ENCODE data around the gene TIMD4.
"Not testable (repeated sequence)": the region's sequence is repeated elsewhere in the genome, so short reads cannot be mapped to it uniquely, and the experiment has no call there.

TIMD4 gene

DNA sequence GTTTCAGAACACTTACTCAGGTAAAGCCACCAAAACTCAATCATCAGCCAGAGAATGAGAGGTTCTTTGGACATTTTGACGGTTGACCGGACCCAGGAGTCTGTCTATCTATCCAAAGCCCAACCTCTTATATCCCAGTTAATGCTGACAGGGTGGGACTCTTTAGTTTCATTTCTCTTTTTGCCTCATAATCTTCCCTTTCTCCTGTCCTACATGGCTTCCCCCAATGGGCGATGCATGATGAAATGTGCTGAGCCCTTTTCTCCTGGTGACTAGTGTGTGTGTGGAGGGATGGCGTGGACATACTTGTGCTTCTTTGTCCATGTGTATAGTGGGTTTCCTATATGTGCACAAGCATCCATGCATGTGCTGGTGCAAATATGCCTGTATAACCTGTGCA lies at the start of gene TIMD4:
Gene TIMD4, minus strand, starts transcription at position 102 of the 400 bp plus-strand sequence. Its CDS starts 28 bp downstream, at position 74.
- DNase-seq (ENCODE audit: low read depth in 2 of 2, low spot score in 1 of 2), result no peak

DNA sequence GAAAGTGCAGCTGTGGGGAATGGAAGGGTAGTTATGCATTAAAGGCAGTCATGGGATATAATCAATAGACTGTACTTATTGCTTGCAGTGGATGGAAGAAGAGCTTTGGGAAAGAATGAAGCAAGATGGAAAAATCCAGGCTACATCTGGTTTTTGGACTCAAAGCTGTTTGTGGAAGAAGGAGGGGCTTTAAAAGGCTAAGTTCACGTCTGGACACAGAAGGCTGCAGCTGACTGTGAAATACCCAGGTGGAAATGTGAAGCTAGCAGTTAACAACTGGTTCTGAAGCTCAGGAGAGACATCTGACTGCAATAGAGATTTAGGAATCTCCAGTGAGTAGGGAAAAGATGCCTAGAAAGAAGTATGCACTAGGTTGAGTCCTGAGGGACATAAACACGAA lies 43.2 kb upstream of the TIMD4 start:
- DNase-seq (ENCODE audit: low read depth in 2 of 2, low spot score in 1 of 2), result no peak

DNA sequence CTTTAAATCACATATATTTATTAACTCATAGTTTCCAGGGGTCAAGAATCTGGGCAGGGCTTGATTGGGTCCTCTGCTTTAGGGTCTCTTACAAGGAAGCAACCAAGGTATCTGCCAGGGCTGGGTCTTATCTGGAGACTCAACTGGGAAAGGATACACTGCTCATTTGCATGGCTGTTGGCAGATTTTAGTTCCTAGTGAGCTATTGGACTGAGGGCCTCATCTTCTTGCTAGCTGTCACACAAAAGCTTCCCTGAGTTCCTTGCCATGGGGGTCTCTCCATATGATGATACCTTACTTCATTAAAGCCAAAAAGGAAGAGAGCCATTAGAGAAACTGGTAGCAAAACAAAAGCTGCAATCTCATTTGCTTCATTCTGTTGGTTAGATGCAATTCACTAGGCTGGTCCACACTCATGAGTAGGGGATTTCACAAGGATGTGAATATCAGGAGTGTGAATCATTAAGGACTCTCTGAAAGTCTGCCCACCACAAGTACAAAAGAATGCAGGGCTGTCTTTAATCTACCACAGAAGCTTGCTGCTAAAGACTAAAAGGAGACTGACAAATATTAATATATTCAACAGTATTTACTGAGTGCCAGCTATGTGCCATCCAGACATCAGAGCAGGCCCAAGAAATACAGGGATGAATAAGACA lies 42.0 kb upstream of the TIMD4 start:
- DNase-seq (ENCODE audit: low read depth in 2 of 2, low spot score in 1 of 2), result no peak

DNA sequence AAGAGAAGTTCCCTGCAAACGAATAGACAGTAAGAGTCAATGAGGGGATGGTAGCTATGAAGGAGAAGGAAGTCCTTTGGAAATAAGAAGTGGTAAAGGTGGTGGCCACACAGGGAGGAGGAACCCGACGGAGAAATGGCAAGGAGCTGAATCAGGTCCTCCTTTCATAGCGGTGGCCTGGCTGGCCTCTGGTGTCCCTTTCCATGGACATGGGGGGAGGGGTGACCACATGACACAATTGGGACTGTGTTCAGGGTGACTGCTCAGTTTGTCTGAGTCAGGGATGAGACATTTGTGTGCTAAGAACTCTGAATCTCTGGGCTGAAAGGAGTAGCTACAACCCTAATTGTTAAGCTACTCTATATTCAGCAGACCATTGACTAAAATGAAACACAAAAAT lies 28.7 kb upstream of the TIMD4 start:
- no peak for DNase-seq (ENCODE audit: low read depth in 2 of 2, low spot score in 1 of 2)

DNA sequence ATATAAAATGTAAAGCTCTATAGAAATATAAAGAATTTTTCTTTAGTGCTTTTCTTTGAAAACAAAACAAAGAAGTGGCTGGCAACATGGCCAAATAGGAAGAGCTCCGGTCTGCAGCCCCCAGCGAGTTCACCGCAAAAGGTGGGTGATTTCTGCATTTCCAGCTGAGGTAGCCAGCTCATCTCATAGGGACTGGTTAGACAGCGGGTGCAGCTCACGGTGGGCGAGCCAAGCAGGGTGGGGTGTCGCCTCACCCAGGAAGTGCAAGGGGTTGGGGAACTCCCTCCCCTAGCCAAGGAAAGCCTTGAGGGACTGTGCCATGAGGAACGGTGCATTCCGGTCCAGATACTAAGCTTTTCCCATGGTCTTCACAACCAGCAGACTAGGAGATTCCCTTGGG lies 21.0 kb upstream of the TIMD4 start:
- DNase-seq (ENCODE audit: low read depth in 2 of 2, low spot score in 1 of 2), result no peak

DNA sequence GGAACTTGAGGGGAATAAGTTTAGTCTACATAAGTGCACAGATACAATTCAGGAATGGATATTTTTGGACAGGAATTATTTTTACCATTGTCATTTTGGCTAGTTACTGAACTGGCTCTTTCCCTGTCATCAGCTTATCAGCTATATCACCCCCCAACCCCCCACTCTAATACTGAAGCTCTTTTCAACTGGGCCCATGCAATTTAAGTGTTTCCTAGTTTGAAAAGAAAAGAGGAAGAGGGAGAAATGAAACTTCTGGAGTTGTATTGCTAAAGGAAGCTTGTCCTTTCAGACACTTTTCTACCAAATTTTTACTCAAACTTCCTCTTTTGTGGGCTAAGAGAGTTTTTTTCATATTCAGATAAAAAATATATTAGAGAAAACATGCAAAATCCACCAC lies 18.5 kb upstream of the TIMD4 start:
- no peak for DNase-seq (ENCODE audit: low read depth in 2 of 2, low spot score in 1 of 2)

DNA sequence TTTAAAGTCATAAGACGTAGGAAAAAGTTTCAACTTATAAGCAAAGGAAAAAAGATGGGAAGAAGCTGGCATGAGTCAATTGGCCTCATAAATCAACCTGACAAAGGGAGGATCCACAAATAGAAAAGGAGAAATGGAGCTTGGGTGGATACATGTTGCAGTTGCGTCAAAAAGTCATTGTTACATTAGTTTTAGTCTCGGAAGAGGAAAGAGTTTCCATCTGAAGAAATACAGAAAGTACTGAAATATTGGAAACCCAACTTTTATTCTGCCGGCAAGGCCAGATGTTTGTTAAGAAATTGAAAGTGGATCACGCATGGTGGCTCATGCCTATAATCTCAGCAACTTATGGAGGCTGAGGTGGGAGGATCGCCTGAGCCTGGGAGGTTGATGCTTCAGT lies 11.3 kb upstream of the TIMD4 start:
- no peak for DNase-seq (ENCODE audit: low read depth in 2 of 2, low spot score in 1 of 2)

DNA sequence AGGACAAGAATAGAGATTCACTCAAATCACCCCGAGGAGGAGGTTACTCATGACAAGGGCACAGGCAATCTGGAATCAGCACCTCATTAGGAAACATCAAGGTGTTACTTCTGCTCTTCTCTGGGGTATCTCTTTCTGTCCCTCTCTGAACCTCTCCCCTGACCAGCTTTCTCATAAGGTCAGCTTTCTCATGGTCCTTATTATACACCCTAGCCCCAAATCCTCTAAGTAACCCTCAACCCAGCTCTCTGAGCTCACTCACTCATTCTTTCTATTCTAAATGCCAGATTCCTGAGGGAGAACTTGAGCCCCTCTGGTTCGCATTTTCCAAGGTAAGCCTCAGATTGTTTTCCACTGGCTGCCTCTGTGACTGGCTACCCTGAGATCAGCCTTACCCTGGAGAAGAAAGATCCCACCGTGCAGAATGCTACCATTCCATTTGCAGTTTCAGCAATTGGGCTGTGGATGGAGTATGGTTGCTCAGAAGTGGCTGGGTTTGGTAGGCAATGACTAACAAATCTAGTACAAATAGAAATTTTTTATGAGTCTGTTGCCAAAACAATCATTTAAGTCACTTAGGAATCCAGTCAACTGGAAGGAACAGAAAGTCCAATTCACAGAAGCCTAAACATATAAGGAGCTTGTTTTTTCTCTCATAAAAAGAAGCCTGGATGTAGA lies 9.0 kb upstream of the TIMD4 start:
- DNase-seq (ENCODE audit: low read depth in 2 of 2, low spot score in 1 of 2), result no peak

DNA sequence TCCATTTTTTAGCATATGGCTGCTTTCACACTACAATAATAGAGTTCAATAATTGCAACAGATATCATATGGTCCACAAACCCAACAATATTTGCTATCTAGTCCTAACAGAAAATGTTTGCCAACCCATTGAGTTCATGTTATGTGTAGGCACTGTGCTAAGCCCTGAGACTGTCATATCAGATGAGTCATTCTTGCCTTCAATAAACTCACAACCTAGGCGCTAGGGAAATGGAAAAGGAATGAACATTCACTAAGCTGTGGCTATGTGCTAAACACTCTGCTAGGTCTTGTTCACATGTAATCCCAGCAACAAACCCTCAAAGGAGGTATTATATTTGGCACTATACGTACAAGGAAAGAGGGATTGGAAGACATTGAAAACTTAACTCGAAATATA lies 8.4 kb upstream of the TIMD4 start:
- DNase-seq (ENCODE audit: low read depth in 2 of 2, low spot score in 1 of 2), result no peak

DNA sequence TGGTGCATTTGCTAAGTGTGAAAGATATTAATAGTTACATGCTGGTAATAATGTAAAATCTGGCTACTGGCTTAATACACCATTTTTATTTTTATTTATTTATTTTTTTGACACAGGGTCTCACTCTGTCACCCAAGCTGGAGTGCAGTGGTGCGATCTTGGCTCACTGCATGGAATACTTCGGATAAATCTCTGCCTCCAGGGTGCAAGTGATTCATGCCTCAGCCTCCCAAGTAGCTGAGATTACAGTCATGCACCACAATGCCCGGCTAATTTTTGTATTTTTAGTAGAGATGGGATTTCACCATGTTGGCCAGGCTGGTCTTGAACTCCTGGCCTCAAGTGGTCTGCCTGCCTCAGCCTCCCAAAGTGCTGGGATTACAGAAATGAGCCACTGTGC lies 4.4 kb upstream of the TIMD4 start:
- DNase-seq (ENCODE audit: low read depth in 2 of 2, low spot score in 1 of 2), result not testable (repeated sequence)

DNA sequence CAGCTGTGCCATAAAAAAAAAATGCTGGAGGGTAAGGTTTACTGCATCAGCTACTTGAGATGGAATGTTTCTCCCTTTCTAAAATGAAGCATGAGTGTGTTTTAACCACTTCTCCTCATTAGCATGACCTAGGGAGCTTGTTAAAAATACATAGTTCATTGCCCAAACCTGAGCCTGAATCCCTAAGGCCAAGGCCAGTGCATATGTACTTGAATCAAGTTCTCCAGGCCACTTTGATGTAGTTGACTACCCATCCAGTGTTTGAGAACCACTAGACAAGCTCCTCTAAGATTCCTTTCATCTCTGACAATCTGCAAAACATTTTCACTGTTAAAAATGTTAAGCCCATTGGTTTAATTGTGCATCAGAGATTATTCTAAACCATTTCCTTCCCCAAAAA lies 6.7 kb downstream of the TIMD4 start:
- DNase-seq (ENCODE audit: low read depth in 2 of 2, low spot score in 1 of 2), result no peak

DNA sequence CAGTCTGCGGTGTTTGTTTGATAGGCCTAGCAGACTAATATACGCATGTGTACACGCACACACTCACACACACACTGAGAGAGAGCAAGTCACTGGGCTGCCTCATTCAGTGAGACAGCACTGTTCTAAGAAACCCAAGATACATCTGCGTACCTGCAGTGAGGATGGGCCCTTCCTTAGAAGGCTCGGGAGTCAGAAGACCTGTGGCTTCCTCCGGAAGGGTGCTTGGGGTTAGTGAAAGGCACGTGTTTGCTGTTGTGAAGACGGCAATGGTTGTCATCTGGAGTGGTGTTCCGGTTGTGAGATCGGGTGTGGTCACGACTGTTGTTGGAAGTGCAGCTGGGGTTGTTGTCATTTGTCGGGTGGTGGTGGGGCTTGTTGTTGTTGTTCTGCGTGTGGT lies 11.7 kb downstream of the TIMD4 start:
- DNase-seq (ENCODE audit: low read depth in 2 of 2, low spot score in 1 of 2), result no peak

DNA sequence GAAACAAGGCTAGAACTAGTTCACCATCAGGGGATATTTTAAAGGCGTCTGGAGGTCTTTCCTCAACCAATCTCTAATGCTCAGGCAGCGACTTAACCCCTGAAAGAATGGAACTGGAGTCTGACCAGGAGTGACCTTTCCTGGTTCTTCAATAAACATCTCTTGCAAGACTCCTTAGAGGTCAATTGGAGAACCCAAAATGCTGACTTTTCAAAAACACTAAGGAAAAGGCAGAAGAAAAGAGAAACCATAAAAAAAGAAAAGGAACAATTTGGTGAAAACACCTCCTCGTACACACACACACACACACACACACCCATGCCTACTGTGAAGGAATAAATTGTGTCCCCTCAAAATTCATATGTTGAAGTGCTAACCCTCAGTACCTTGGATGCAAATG lies 12.3 kb downstream of the TIMD4 start:
- no peak for DNase-seq (ENCODE audit: low read depth in 2 of 2, low spot score in 1 of 2)

DNA sequence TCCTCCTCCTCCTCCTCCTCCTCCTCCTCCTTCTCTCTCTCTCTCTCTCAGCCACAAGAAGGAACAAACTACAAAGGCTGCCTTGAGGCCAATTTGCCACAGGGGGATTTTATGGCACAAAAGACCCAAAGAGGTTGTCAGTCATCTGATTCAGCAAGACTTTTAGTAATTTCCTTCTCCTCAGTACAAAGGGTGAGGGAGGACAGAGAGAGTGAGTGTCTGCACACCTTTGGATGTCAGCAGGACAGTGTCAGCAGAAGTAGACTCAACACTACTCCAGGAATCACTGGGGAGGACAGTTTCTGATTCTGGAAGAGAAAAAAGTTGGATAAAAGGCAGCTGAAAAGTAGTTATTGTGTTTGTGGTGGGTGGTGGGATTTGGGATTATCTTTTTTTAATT lies 13.6 kb downstream of the TIMD4 start:
- DNase-seq (ENCODE audit: low read depth in 2 of 2, low spot score in 1 of 2), result no peak

DNA sequence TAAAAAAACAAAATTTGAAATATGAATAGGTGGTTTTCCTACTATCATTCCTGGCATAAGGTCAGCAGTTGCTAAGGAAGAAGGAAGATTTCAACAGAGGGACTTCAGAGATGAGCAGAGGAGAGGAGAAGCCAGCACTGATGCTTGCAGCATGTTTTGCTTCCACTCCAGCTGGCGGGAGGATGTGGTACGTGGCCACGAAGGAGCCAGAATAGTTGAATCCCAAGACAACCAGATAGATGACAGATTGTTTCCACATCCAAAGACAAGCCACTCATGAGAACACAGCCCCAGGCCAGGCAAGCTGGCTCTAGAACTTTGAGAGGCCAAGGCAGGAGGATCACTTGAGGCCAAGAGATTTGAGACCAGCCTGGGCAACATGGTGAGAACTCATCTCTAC lies 15.1 kb downstream of the TIMD4 start:
- no peak for DNase-seq (ENCODE audit: low read depth in 2 of 2, low spot score in 1 of 2)

DNA sequence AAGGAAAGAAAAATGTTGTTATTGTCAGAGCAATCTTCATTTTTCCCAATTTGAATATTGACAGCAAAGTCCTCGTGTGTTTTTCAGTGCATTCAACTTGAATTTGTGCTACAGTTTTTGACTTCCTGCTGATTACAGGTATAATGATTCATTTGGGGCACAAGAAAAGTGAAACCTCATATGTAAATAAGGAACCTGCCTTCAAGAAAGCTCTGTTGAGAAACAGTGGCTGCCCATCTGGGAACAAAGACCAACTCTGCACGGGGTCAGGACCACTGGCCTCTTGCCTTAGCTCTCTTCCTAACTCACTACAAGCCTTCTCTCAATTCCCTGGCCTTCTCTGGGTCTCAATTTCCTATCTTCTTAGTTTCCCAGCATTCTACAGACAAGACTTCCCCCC lies 21.0 kb downstream of the TIMD4 start:
- no peak for DNase-seq (ENCODE audit: low read depth in 2 of 2, low spot score in 1 of 2)

DNA sequence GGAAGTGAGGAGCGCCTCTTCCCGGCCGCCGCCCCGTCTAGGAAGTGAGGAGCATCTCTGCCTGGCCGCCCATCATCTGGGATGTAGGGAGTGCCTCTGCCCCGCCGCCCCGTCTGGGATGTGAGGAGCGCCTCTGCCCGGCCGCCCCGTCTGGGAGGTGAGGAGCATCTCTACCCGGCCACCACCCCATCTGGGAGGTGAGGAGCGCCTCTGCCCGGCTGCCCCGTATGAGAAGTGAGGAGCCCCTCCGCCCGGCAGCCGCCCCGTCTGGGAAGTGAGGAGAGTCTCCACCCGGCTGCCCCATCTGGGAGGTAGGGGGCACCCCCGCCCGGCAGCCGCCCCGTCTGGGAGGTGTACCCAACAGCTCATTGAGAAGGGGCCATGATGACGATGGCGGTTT lies 22.6 kb downstream of the TIMD4 start:
- not testable (repeated sequence) for DNase-seq (ENCODE audit: low read depth in 2 of 2, low spot score in 1 of 2)

DNA sequence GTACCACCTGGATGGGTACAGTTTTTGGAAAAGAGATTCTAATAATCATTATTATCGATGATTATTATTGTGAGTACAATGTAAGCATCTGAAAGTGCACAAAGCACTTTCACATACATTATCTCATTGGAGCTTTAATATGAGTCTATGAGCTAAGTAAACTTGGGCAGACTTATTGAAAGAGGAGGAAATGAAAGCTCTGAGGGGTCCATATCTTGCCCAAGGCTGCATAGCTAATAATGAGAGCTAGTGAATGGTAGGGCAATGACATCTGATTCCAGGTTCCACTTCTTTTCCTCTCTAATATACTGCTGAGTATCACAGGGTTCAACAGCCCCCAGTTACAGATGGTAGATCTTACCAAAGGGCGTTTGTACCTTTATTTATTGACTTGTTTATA lies 26.1 kb downstream of the TIMD4 start:
- no peak for DNase-seq (ENCODE audit: low read depth in 2 of 2, low spot score in 1 of 2)

DNA sequence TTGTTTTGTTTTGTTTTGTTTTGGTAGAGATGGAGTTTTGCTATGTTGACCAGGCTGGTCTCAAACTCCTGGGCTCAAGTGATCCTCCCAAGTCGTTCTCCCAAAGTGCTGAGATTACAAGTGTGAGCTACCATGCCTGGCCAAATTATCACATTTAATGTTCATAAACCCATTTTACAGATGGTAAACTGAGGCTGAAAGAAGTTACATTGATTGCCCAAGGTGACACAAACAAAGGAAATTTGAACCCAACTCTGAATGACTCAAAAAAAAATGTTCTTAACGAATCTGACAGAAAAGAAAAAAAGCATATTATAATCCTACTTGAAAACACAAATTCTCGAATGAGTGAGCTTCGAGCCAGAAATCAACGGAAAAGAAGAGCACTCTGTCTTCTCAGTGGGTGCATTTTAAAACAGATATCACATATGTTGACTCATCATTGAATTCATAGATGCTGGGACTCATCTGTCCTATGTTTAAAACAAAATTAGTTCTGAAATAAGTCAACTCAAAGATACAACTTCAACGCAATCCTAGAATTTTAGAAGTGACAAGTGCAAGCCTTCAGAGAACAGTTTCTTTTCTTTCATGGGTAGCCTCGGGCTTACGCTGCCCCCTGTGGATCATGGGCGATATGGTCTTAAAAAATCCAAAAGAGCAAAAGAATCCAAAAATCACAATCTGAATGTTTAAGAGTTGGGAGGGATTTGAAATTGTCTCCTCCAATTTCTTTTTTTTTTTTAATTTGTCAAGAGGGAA lies 28.4 kb downstream of the TIMD4 start:
- DNase-seq (ENCODE audit: low read depth in 2 of 2, low spot score in 1 of 2), result peak in 1 of 2 donors; percentile 12

DNA sequence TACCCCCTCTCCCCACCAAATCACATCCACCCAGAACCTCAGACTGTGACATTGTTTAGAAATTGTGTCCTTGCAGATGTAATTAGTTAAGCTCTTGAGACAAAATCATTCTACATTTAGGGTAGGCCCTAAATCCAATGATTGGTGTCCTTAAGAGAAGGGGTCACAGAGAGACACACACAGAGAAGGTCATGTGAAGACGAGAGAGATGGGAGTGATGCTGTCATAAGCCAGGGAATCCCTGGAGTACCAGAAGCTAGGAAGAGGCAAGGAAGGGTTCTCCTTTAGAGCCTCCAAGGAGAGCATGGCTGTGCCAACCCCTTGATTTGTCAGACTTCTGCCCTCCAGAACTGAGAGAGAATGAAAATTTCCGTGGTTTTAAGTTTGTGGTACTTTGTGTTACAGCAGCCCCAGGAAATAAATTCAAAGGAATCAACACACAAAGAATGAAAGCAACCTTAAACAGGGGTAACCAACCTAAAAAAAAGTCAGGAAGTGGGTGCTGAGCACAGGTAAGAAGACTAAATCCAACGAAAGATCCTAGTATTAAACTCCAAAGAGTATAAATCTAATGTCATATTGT lies 33.6 kb downstream of the TIMD4 start:
- no peak for DNase-seq (ENCODE audit: low read depth in 2 of 2, low spot score in 1 of 2)

DNA sequence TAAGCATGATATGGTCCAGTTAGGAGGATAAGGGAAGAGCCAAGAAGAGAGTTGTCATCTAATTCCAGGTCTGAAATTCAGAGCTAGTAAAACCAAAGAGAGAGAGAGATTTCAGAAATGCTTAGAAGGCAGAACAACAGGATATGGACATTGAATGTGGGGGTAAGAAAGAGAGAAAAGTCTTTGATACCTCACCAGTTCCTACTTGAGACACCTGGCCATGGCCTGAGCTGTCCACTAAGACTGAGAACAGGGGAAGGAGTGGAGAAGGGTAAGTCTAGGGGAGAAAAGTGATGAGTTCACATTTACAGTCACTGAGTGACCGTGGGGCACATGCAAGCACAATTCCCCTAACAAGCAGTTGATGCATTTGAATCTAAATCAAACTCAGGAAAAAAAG lies 35.5 kb downstream of the TIMD4 start:
- no peak for DNase-seq (ENCODE audit: low read depth in 2 of 2, low spot score in 1 of 2)

DNA sequence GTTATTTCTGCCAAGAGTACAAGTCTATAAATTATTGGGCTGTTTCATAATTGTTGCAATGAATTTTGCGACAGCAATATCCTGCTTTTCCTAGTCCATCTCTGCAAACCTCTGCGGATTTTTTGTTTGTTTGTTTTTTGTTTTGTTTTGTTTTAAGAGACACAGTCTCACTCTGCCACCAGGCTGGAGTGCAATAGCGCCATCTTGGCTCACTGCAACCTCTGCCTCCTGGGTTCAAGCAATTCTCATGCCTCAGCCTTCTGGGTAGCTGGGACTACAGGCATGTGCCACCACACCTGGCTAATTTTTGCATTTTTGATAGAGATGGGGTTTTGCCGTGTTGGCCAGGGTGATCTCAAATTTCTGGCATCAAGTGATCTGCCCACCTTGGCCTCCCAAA lies 37.3 kb downstream of the TIMD4 start:
- DNase-seq (ENCODE audit: low read depth in 2 of 2, low spot score in 1 of 2), result not testable (repeated sequence)

Measured in stimulated activated CD8-positive, alpha-beta memory T cell treated with anti-CD3 and anti-CD28 coated beads, Interleukin-4, amount 100 ng/mL, for 1 hour (primary cell).